Measurements from ENCODE around the gene ZIC5.

DNA sequence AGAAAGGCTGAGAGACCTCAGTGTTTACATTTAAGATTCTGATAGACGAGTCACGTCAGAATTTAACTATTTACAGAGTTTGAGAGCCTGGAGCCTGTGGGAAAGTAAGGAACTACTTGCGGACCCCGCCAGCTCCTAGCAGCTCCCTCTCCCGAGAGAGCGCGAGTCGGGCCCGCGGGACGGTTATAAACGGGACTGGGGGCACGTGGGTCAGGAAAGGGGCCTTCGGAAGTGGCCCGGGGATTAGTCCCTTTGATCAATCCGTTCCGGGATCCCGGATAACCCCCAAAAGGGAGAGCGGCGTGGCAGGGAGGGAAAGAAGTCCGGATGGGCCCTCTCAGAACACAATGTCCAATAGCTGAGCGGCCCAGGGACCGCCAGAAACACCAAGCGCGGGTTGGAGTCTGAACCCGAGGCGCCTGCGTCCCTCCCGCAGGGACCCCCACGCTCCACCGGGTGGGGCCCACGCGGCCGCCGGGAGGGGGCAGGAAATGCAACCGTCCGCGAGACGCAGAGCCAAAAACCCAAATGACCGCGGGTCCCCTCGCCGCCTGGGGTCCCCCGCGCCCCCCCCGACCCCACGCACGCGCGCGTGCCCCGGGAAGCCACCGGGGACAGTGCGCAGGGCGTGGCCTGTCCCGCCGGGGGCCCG lies 3.6 kb downstream of the ZIC5 start:
- TF ChIP-seq, protein P1, sequence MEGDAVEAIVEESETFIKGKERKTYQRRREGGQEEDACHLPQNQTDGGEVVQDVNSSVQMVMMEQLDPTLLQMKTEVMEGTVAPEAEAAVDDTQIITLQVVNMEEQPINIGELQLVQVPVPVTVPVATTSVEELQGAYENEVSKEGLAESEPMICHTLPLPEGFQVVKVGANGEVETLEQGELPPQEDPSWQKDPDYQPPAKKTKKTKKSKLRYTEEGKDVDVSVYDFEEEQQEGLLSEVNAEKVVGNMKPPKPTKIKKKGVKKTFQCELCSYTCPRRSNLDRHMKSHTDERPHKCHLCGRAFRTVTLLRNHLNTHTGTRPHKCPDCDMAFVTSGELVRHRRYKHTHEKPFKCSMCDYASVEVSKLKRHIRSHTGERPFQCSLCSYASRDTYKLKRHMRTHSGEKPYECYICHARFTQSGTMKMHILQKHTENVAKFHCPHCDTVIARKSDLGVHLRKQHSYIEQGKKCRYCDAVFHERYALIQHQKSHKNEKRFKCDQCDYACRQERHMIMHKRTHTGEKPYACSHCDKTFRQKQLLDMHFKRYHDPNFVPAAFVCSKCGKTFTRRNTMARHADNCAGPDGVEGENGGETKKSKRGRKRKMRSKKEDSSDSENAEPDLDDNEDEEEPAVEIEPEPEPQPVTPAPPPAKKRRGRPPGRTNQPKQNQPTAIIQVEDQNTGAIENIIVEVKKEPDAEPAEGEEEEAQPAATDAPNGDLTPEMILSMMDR (IDR thresholded peaks at IDR 0.05; ENCODE audit: insufficient read depth, low read length, poor library complexity, severe bottlenecking) = no peak
- TF ChIP-seq EZH2phosphoT487 (conservative IDR thresholded peaks at IDR 0.05; ENCODE audit: low read length) = no peak
